Karpas-422 (cell line): ENCODE data around the gene BZW2. TPM values are rescaled to one million over a fixed set of nuclear protein-coding genes. Genes with fewer than 3 reads are reported as not detected.

ENCODE experiments used
- DNase-seq: peaks from one replicate; pipeline ENCODE4 v3.0.0-alpha.2; 2015
- H2AFZ ChIP-seq: fragments of 200-600 bp; sonication (generic); 2 replicates; pipeline ENCODE4 v1.6.1; 2014; ENCODE audit warnings: antibody characterized with exemption, low read length, mixed read lengths
- H3K27ac ChIP-seq: fragments of 200-600 bp; sonication (generic); 2 replicates; pipeline ENCODE4 v1.5.1; 2014; ENCODE audit warnings: mild to moderate bottlenecking, low read length, moderate library complexity
- H3K27me3 ChIP-seq: fragments of 200-600 bp; sonication (generic); 2 replicates; pipeline ENCODE4 v1.6.1; 2014; ENCODE audit warnings: low read length, mixed read lengths
- H3K36me3 ChIP-seq: fragments of 200-600 bp; sonication (generic); 2 replicates; pipeline ENCODE4 v1.6.1; 2014; ENCODE audit warnings: low read length, mixed read lengths; ENCODE audit not compliant: insufficient read depth
- H3K4me1 ChIP-seq: fragments of 200-600 bp; sonication (generic); 2 replicates; pipeline ENCODE4 v1.6.1; 2014; ENCODE audit warnings: mild to moderate bottlenecking, low read length, mixed read lengths
- H3K4me2 ChIP-seq: fragments of 200-600 bp; sonication (generic); 2 replicates; pipeline ENCODE4 v1.6.1; 2014; ENCODE audit warnings: low read length, low read depth, mild to moderate bottlenecking; ENCODE audit not compliant: poor library complexity, severe bottlenecking
- H3K4me3 ChIP-seq: fragments of 200-600 bp; sonication (generic); 2 replicates; pipeline ENCODE4 v1.5.1; 2014; ENCODE audit warnings: mild to moderate bottlenecking, antibody characterized with exemption, low read length, mixed read lengths
- H3K79me2 ChIP-seq: fragments of 200-600 bp; sonication (generic); 2 replicates; pipeline ENCODE4 v1.6.1; 2014; ENCODE audit warnings: mild to moderate bottlenecking, low read length, mixed read lengths
- H3K9ac ChIP-seq: fragments of 200-600 bp; sonication (generic); 2 replicates; pipeline ENCODE4 v1.6.0; 2014; ENCODE audit warnings: low read length
- H3K9me2 ChIP-seq: fragments of 200-600 bp; sonication (generic), shearing (Covaris generic); replicated peaks from 2 replicates; pipeline ENCODE4 v1.6.0; 2014; ENCODE audit warnings: mild to moderate bottlenecking, low read length, moderate library complexity; ENCODE audit not compliant: insufficient read depth
- H3K9me3 ChIP-seq: fragments of 300-700, 200-600 bp; sonication (generic); 2 replicates; pipeline ENCODE4 v1.6.1; 2014; ENCODE audit warnings: low read length, mixed read lengths
- H4K20me1 ChIP-seq: fragments of 200-600 bp; sonication (generic); 2 replicates; pipeline ENCODE4 v1.6.1; 2014; ENCODE audit warnings: mild to moderate bottlenecking, antibody characterized with exemption, low read length, low read depth; ENCODE audit not compliant: insufficient read depth
- total RNA-seq: library from RNA; depleted of rRNA; stranded (reverse); fragments of >200 nt; shearing (Covaris generic); gene quantifications from 2 replicates; pipeline ENCODE4 v1.2.3, GENCODE V29; 2014; ENCODE audit warnings: low replicate concordance

Gene BZW2
- total RNA-seq, 1 experiment from 2014 or later, result 122 TPM

DNA sequence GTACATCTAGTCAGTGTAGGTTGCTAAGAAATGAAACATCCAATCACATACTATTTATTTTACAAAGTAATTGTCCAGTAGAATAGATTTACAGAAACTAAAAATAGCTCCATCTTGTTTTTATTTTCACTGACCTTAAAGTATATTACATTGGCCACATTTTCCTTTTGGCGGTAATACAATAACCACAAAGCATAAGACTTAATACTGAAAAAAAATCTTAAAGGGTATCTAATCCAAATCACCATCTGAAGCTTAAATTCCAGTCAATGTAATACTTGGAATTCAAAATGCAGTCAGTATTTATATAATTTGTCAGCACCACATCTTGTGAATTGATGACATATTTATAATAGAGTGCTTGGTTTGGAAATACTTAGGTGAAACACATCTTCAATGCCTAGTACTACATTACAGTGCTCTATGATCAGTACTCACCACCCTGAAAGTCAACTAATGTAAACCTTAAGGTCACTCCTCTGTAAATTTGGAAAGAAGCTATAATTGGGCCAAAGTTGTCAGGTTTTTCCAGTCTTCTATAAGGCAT lies 9.4 kb upstream of the BZW2 start:
- H3K4me2 ChIP-seq, result peak overlapping the region; percentile 45
- peaks cover 7% of the 10 kb centered on the region; the same call in 1 of the 2 replicates for H3K36me3 ChIP-seq
- peaks cover 21% of the 10 kb centered on the region for H3K4me1 ChIP-seq
- H3K79me2 ChIP-seq, result peaks cover 71% of the 10 kb centered on the region
- no peaks in the 10 kb centered on the region for H3K9me2 ChIP-seq
- H4K20me1 ChIP-seq, result no peaks in the 10 kb centered on the region
- no peak overlapping the region for H3K4me3 ChIP-seq
- peak overlapping the region; percentile 53 for H3K27ac ChIP-seq
- DNase-seq, result no peak
- H3K27me3 ChIP-seq, result no peaks in the 10 kb centered on the region
- no peak overlapping the region for H2AFZ ChIP-seq
- no peak overlapping the region for H3K9ac ChIP-seq
- H3K9me3 ChIP-seq, result no peaks in the 10 kb centered on the region

DNA sequence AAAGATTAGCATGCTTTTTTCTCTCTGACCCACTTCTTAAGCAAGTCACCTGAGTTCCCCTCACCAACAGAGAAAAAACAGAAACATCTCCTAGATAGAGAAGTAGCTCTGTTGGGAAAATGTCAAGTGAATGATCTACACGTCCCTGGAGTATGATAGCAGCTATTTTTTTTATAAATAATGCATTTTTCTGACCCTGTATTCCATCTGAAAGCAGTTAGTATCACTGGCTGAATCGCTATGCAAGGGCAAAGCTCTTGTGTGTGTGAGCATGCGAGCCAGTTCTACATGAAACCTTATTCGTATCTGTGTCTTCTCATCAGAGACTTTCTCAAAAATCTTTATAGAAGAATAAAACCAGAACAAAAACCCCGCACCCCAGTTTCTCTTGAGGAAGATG lies 8.6 kb upstream of the BZW2 start:
- Histone ChIP-seq H3K36me3 (peaks cover 7% of the 10 kb centered on the region; the same call in 1 of the 2 replicates), H3K79me2 (peaks cover 77% of the 10 kb centered on the region), H3K9ac (no peak overlapping the region), H3K4me3 (no peak overlapping the region), H3K9me2 (no peaks in the 10 kb centered on the region), H3K27me3 (no peaks in the 10 kb centered on the region), H3K27ac (peak overlapping the region; percentile 53), H4K20me1 (no peaks in the 10 kb centered on the region), H3K4me1 (peaks cover 27% of the 10 kb centered on the region), H3K4me2 (peak overlapping the region; percentile 45), H2AFZ (no peak overlapping the region), H3K9me3 (no peaks in the 10 kb centered on the region)
- no peak for DNase-seq

DNA sequence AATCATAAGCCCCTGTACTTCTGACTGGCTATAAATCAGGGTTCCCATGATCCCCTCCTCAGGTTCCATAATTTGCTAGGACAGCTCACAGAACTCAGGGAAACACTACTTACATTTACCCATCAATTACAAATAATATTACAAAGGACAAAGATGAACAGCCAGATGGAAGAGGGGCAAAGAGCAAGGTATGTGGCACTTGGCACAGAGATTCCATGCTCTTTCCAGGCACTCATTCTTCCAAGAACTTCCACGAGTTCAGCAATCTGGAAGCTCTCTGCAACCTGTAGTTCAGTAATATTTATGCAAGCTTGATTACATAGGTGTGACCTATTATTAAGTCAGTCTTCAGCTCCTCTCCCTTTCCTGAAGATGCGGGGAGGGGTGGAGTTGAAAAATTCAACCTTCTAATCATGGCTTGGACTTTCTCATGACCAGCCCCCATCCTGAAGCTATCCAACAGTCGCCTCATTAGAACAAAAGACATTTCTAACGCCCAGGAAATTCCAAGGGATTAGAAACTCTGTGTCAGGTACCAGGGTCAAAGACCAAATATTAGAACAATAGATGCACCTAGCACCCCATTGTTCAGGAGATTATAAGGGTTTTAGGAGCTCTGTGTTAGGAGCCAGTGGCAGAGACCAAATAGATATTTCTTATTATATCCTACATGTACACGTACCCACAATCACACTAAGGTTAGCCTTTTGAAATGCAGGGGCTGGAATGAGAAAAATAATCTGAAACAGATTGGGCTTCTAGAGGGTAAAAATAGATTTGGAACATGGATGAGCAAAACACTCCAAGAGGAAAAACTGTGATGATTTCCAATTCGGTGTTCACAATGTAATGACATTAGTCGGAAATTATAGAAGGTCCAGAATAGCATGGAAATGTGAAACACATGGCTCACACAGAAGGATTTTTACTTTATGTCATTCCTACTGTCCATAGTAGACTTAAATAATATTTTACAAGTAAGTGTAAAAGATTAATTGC lies 7.4 kb upstream of the BZW2 start:
- no peaks in the 10 kb centered on the region for H3K27me3 ChIP-seq
- H3K79me2 ChIP-seq, result peaks cover 80% of the 10 kb centered on the region
- no peak overlapping the region for H3K4me3 ChIP-seq
- DNase-seq, result no peak
- H3K9me2 ChIP-seq, result no peaks in the 10 kb centered on the region
- no peaks in the 10 kb centered on the region for H4K20me1 ChIP-seq
- H3K4me2 ChIP-seq, result no peak overlapping the region
- H3K9me3 ChIP-seq, result no peaks in the 10 kb centered on the region
- no peak overlapping the region for H3K9ac ChIP-seq
- H3K36me3 ChIP-seq, result peaks cover 3% of the 10 kb centered on the region; the same call in 1 of the 2 replicates
- no peak overlapping the region for H3K27ac ChIP-seq
- no peak overlapping the region for H2AFZ ChIP-seq
- H3K4me1 ChIP-seq, result peaks cover 39% of the 10 kb centered on the region

DNA sequence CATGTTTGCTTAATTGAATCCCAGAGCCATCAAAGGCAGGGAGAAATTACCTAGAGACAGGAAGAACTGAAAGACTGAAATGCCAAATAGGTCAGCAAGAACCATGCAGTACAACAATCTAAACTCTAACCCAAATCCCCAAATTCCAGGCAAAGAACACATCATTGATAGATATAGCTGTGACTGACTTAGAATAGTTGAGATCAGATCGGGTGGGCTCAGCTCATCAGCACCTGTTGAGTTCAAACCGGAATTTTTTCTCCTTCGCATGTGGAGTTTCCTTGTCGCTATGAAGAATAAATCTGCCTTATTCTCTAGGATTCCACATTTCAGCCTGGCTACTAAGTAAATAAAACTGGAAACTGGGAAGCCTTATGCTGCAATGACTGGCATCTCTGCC lies 1.8 kb upstream of the BZW2 start:
- no peak for DNase-seq
- Histone ChIP-seq H3K27ac (peak overlapping the region; percentile 79), H3K9ac (peak overlapping the region; percentile 85), H3K9me3 (no peaks in the 10 kb centered on the region), H3K9me2 (no peaks in the 10 kb centered on the region), H4K20me1 (peaks cover 24% of the 10 kb centered on the region), H3K27me3 (no peaks in the 10 kb centered on the region), H2AFZ (peak overlapping the region; percentile 84), H3K4me1 (peaks cover 52% of the 10 kb centered on the region), H3K4me3 (peak overlapping the region; percentile 90), H3K79me2 (peaks cover 88% of the 10 kb centered on the region), H3K36me3 (peaks cover 8% of the 10 kb centered on the region; the same call in 1 of the 2 replicates), H3K4me2 (peak overlapping the region; percentile 81)

DNA sequence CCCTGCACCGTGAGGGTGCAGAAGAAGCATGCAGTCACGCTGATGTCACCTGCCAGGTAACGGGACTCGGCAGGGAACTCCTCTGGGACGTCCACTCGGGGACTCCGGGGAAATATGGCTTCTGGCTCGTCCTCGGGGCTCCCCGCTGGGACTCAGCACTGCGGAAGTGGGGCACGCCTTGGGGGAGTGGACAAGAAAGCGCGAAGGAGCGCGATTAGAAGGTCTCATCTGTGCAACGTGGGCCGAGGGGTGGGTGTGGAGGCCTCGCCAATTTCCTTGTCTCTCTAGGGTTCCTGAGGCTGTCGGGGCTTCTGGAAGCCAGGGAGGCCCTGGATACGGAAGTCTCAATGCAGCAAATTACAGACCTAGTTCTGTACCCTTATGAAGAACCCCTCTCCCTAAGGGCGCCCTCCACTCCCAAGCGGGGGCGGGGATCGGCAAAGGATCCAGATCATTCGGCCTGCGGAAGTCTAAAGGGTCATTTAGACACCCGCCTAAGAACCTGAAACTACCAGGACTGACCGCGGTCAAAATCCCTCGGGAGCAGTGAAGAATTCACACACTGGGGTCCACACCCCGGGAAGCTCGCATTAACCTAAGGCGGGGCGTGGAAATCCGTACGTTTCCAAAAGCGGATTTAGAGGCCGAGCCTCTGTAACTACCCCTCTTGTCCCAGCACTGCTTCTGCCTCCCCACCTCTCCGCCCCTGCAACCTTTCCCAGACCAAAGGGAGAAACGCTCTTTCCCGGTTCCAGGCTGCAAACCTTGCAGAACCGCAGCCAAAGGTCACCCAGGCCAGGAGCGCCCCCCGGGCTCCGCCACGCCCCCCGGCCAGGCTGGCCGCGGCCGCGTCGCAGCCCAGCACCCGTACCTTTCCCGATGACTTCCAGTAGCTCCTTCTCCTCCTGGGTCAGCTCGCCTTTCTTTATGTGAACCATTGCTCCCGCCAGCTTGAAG lies 1.1 kb upstream of the BZW2 start:
- DNase-seq, result peak; percentile 90
- Histone ChIP-seq H3K9ac (peak overlapping the region; percentile 85), H3K27me3 (no peaks in the 10 kb centered on the region), H3K9me2 (no peaks in the 10 kb centered on the region), H4K20me1 (peaks cover 31% of the 10 kb centered on the region), H3K4me1 (peaks cover 59% of the 10 kb centered on the region), H3K9me3 (no peaks in the 10 kb centered on the region), H3K27ac (peak overlapping the region; percentile 79), H3K79me2 (peaks cover 92% of the 10 kb centered on the region), H3K36me3 (peaks cover 14% of the 10 kb centered on the region; the same call in 1 of the 2 replicates), H2AFZ (peak overlapping the region; percentile 84), H3K4me3 (peak overlapping the region; percentile 90), H3K4me2 (peak overlapping the region; percentile 81)

DNA sequence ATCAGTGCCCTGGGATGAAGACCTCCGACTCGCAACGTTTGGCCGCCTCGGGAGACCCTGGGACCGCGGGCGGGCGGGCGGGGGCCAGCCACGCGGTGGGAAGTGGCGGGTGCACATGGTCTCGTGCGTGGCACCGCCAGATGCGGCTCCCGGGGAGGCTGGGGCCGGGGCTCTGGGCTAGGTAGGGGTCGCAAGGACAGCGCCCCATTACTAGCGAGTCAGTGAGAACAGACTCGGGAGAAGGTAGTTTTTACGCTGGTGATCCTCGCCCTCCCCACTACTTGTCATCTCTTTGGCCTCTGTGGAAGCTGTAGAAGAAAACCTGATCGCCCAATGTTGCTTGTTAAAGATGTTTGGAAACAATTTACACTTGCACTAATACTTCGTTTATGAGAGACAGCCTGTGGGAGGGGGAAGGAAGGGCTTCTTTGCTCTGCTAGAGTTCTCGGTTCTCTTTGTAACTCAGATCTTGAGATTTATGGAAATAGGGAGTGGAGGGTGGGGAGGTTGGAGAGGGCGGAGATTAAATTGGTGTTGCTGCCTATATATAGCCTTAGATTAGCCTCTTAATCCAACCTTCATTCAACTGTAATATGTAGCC lies 591 bp downstream of the BZW2 start:
- peaks cover 64% of the 10 kb centered on the region for H3K4me1 ChIP-seq
- H3K27me3 ChIP-seq, result no peaks in the 10 kb centered on the region
- no peaks in the 10 kb centered on the region for H3K9me2 ChIP-seq
- peaks cover 21% of the 10 kb centered on the region; the same call in 1 of the 2 replicates for H3K36me3 ChIP-seq
- peaks cover 44% of the 10 kb centered on the region for H4K20me1 ChIP-seq
- H3K27ac ChIP-seq, result peak overlapping the region; percentile 50
- no peak overlapping the region for H2AFZ ChIP-seq
- H3K79me2 ChIP-seq, result peaks cover 93% of the 10 kb centered on the region
- peak overlapping the region; percentile 90 for H3K4me3 ChIP-seq
- peak; percentile 80 for DNase-seq
- H3K4me2 ChIP-seq, result peak overlapping the region; percentile 89
- H3K9ac ChIP-seq, result peak overlapping the region; percentile 86
- no peaks in the 10 kb centered on the region for H3K9me3 ChIP-seq

DNA sequence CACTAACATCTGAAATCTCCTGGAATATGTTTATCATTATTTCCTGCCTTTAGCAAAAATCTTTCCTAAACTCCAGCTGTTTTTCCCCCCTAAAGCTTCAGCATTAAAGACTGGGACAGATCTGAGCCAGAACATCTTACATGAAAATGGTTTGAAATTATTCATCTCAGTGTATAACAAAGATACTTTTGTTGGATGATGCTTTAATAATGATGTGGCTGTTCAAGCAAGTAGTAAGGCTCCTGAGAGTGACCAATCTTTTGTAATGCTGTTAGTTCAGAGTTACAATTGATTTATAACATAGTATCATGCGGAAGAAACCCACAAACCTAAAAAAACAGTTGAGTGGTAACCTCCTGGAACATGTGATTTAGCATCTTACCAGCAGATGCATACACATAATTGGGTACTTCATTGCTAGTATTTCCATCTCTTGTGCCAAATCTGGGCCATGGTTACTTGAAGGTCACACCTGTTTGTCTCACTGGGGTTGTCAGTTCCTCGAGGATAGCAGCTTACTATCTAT lies 1.5 kb downstream of the BZW2 start:
- Histone ChIP-seq H3K36me3 (peaks cover 21% of the 10 kb centered on the region; the same call in 1 of the 2 replicates), H3K9ac (peak overlapping the region; percentile 86), H3K4me3 (peak overlapping the region; percentile 90), H3K27me3 (no peaks in the 10 kb centered on the region), H3K9me3 (no peaks in the 10 kb centered on the region), H3K9me2 (no peaks in the 10 kb centered on the region), H3K4me2 (peak overlapping the region; percentile 89), H3K4me1 (peaks cover 56% of the 10 kb centered on the region), H3K27ac (peak overlapping the region; percentile 50), H4K20me1 (peaks cover 51% of the 10 kb centered on the region), H3K79me2 (peaks cover 93% of the 10 kb centered on the region), H2AFZ (no peak overlapping the region)
- peak; percentile 49 for DNase-seq
